PFSK-1 (cell line): ENCODE measurements around the gene SLC12A6.

Source experiments
- FOXP2 ChIP-seq: optimal IDR thresholded peaks from 2 replicates; pipeline ENCODE3; 2011; ENCODE audit warnings: borderline replicate concordance, control low read depth, inconsistent platforms; ENCODE audit not compliant: insufficient read depth; ENCODE audit errors: extremely low read length, extremely low read depth
- POLR2AphosphoS5 ChIP-seq: IDR thresholded peaks from 2 replicates; pipeline ENCODE4 v1.6.1; 2012; ENCODE audit warnings: low read depth, mild to moderate bottlenecking, control low read depth, low read length, moderate library complexity
- SIN3A ChIP-seq: IDR thresholded peaks from 2 replicates; pipeline ENCODE4 v1.6.1; 2012; ENCODE audit warnings: mild to moderate bottlenecking, low read length, moderate library complexity, borderline replicate concordance; ENCODE audit not compliant: insufficient read depth
- TAF1 ChIP-seq: IDR thresholded peaks from 2 replicates; pipeline ENCODE4 v1.6.1; 2012; ENCODE audit warnings: low read length, control low read depth, borderline replicate concordance; ENCODE audit not compliant: insufficient read depth
- TF ChIP-seq, protein P1 (sequence below), 2 experiments: IDR thresholded peaks; 2 replicates each; pipeline versions ENCODE4 v1.6.1 to v1.8.0; 2011 to 2012; ENCODE audit warnings: low read depth in 2 of 2, low read length in 2 of 2, control low read depth in 1 of 2, inconsistent platforms in 1 of 2, mild to moderate bottlenecking in 1 of 2, moderate library complexity in 1 of 2; ENCODE audit not compliant: insufficient read depth in 1 of 2

The SLC12A6 gene

DNA sequence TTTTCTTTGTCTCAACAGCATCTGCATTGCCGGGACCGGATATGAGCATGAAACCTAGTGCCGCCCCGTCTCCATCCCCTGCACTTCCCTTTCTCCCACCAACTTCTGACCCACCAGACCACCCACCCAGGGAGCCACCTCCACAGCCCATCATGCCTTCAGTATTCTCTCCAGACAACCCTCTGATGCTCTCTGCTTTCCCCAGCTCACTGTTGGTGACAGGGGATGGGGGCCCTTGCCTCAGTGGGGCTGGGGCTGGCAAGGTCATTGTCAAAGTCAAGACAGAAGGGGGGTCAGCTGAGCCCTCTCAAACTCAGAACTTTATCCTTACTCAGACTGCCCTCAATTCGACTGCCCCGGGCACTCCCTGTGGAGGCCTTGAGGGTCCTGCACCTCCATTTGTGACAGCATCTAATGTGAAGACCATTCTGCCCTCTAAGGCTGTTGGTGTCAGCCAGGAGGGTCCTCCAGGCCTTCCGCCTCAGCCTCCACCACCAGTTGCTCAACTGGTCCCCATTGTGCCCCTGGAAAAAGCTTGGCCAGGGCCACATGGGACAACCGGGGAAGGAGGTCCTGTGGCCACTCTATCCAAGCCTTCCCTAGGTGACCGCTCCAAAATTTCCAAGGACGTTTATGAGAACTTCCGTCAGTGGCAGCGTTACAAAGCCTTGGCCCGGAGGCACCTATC is 10.5 kb upstream of the SLC12A6 start:
- TF ChIP-seq TAF1 (no peak), POLR2AphosphoS5 (no peak), SIN3A (no peak)

DNA sequence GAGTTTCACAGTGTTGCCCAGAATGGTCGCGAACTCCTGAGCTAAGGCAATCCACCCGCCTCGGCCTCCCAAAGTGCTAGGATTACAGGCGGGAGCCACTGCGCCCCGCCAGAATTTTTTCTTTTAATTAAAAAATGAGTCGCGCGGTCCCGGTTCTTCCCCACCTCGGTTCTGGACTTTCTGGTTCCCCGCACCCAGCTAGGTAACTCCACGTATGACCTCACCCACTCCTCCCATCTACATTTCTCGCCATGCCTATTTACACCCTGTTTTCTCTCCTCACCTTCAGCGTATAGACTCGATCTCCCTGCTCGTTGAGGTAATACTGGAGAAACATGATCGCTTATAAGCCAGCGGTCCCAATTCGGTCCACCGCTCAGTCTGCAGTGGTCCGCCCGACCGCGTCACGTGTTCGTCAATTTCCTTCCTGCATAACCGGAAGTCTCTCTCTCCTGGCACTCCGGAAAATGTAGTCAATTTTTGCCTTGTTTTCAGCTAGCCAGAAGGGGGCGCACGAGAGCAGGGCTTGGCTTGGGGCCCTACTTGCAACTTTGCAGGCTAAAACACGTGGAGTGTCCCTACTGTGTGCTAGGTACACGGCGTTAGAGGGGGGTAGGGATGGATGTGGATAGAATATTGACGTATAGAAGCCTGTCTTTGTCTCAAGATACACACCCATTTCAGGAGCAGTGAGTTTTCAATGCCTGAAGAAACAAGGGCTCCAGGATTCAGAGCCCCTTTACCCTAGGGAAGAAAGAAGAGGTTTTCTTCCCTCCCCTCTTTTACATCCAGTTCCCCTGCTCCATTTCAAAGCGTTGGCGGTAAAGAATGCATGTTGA is 5.4 kb upstream of the SLC12A6 start, which contains the start of the genes NOP10 and NUTM1:
NOP10 (minus strand) TSS at position 400 of the 839 bp plus-strand sequence; CDS start at position 337, 63 bp downstream.
NUTM1 (plus strand) TSS at position 579 of the 839 bp plus-strand sequence. CDS start 382 bp downstream, outside the sequence.
- TF ChIP-seq FOXP2 (peak; percentile 46), TAF1 (peak; percentile 92; the same call in 1 of the 2 replicates), SIN3A (peak; percentile 91; the same call in 1 of the 2 replicates), POLR2AphosphoS5 (peak; percentile 97)
- TF ChIP-seq, protein P1, sequence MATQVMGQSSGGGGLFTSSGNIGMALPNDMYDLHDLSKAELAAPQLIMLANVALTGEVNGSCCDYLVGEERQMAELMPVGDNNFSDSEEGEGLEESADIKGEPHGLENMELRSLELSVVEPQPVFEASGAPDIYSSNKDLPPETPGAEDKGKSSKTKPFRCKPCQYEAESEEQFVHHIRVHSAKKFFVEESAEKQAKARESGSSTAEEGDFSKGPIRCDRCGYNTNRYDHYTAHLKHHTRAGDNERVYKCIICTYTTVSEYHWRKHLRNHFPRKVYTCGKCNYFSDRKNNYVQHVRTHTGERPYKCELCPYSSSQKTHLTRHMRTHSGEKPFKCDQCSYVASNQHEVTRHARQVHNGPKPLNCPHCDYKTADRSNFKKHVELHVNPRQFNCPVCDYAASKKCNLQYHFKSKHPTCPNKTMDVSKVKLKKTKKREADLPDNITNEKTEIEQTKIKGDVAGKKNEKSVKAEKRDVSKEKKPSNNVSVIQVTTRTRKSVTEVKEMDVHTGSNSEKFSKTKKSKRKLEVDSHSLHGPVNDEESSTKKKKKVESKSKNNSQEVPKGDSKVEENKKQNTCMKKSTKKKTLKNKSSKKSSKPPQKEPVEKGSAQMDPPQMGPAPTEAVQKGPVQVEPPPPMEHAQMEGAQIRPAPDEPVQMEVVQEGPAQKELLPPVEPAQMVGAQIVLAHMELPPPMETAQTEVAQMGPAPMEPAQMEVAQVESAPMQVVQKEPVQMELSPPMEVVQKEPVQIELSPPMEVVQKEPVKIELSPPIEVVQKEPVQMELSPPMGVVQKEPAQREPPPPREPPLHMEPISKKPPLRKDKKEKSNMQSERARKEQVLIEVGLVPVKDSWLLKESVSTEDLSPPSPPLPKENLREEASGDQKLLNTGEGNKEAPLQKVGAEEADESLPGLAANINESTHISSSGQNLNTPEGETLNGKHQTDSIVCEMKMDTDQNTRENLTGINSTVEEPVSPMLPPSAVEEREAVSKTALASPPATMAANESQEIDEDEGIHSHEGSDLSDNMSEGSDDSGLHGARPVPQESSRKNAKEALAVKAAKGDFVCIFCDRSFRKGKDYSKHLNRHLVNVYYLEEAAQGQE (IDR thresholded peaks at IDR 0.05; ENCODE audit: insufficient read depth in 1 of 2, low read depth in 2 of 2, low read length in 2 of 2), result 0 out of 4 replicates have a peak, but pooled peaks have one; percentile 27 to 66

- TF ChIP-seq, protein P1 (IDR thresholded peaks at IDR 0.05; ENCODE audit: insufficient read depth in 1 of 2, low read depth in 2 of 2, low read length in 2 of 2), result no peak
- TF ChIP-seq TAF1 (no peak), POLR2AphosphoS5 (no peak), SIN3A (no peak), FOXP2 (no peak)
These were observed 4.0 kb upstream of the SLC12A6 start for GRCh38 chr15:34341381-34342212.

DNA sequence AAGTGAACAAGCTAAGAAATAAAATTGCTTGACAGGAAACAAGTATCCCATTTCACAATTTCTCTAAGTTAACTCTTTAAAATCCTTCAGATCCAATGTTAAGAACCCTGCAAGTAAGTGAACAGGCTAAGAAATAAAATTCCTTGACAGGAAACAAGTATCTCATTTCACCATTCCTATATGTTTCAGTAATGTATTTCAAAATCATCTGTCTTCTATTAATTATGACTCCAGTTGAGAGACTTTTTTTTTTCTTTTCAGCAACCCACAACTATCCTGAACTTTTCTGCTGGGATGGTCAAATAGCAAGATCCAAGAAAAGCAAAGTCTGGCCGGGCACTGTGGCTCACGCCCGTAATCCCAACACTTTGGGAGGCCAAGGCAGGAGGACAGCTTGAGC is 2.4 kb upstream of the SLC12A6 start:
- TF ChIP-seq, protein P1 (IDR thresholded peaks at IDR 0.05; ENCODE audit: insufficient read depth in 1 of 2, low read depth in 2 of 2, low read length in 2 of 2), result no peak
- TF ChIP-seq POLR2AphosphoS5 (no peak), TAF1 (no peak), FOXP2 (no peak), SIN3A (no peak)

- TF ChIP-seq SIN3A (no peak), POLR2AphosphoS5 (no peak), FOXP2 (no peak)
- TF ChIP-seq, protein P1 (IDR thresholded peaks at IDR 0.05; ENCODE audit: insufficient read depth in 1 of 2, low read depth in 2 of 2, low read length in 2 of 2), result no peak
These were observed 766 bp upstream of the SLC12A6 start for GRCh38 chr15:34338347-34338746.
